Measurements from ENCODE around the gene AATK.

Gene AATK

DNA sequence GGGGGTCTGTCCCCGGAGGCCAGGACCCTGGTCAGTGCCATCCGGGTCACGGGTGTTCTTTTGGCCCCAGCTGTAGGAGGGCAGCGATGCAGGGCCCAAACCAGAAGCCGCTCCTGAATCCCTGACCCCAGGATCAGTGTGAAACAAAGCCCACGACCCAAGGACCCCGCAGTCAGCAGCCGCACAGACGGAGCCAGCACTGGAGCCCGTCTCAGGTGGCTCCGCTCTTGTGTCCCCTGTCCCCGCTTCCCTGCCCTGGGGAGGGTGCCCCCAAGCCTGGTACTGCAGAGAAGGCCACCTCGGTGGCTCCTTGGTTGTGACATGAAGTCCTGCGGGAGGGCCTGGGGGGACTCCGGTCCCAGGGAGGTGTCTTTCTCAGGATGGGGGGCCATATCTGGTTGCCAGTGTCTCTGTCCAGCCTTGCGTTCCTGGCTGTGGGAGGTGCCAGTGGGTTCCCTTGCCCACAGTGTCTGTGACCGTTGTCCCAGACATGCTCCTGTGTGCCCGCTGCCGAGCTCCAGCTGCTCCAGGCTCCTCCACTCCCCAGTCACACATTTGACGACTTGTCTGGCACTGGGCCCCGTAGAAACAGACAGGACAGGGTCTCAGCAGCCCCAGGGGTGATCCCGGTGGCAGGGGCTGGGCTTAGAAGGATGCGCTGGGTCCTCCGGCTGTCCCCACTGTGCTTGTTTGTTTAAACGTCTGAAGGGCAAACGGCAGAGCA lies 97.4 kb downstream of the AATK start:
- DNase-seq = no peak

DNA sequence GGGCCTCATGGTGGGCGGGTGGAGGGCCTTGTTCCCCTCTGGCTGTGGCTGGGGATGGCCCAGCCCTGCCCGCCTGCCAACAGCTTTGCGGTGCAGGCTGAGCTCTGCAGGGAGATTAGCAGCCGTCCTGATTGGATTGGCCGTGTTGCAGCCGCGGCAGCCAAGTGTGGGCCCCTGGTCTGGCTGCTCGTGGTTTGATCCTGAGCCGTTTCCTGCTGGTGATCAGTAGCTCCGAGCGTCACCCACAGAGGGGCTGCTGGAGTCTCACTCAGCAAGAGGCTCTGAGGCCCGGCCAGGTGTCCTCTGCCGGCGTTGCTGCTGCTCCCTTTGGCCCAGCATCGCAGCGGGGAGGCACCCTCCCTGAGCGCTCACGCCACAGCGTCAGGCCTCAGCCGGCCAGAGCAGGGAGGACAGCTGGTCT lies 98.6 kb downstream of the AATK start:
- no peak for DNase-seq

Measured in islet precursor cell (in vitro differentiated cells).